Stimulated activated CD8-positive, alpha-beta memory T cell treated with anti-CD3 and anti-CD28 coated beads, Interleukin-4, amount 100 ng/mL, for 1 hour (primary cell): ENCODE data around the gene KLHDC4.

ENCODE experiments used
- DNase-seq, 2 donors: peaks; one replicate each; pipeline ENCODE4 v3.0.0-alpha.2; 2020; ENCODE audit warnings: low read depth in 2 of 2, low spot score in 1 of 2

KLHDC4 gene

DNA sequence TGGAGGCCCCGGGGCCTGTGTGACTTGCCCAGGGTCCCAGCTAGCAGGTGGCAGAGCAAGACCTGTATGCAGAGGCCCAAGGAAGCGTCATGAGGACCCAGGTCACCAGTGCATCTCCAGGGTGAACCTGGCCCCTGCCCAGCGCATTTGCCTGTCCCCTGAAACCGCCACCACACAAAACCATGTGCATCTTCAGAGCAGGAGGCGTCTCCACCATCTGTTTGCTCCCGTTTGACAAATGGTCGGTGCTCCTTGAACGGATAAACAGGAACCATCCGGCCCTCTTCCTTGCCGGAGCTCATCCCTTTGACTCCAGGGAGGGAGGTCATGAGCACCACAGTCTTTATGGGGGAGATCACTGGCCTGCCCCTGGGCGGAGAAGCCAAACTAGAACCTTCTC lies 101.0 kb downstream of the KLHDC4 start:
- no peak for DNase-seq

DNA sequence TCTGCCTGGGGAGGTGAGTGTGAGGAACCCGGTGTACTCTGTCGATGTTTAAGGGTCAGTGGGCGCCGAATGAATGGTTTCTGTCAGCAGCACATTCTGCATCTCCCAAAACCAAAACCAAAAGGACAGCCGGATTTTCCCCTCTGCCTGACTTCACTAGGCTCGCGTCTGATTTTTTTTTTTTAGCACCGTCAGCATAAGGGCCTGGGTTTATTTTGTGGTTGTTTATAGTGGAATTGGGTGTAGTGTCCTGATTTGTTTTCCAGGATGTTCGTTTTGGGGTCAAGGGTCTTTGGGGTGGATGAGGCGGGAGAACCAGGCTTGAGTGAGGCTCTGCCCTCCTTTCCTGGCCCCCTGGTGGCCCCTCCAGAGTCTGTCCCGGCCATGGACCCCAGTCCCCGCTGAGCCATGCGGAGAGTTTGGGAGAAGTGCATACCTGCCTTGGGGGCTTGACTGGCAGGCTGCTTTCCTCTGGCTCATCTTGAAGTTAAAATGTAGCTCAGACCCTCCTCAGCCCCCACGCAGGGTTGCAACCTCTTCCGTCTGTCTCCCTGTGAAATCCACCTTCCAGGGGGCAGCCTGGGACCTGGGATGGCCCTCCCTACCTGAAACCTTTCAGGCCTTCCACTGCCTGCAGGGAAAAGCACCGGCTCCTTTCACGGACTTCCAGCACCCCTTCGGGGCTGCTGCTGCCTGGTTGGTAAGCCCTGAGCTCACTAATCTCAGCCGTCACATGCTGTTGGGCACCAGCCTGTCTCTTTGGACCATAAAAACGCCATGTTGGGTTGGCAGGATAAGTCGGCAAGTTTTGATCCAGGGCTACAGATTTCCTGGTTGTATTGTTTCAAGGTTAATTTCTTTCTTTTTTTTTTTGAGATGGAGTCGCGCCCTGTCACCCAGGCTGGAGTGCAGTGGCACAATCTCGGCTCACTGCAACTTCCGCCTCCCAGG lies 103.3 kb downstream of the KLHDC4 start:
- no peak for DNase-seq

DNA sequence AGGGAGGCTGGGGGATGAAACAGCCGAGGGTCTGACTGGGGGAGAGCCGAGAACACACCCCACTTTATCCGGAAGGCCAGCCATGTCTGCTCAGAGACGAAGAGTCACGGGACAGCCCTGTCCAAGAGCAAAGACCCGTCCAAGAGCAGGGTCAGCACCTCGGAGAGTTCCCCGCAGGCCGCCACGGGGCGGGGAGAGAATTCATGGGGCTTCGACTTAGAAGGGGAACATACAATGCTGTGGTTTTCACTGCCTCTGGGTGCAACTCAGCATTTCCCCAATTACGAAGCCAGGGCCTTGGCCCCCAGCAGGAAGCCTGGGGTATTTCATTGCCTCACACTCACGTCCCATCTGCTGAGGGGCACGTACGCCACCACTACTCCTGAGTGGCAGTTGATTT lies 104.2 kb downstream of the KLHDC4 start:
- DNase-seq = no peak

DNA sequence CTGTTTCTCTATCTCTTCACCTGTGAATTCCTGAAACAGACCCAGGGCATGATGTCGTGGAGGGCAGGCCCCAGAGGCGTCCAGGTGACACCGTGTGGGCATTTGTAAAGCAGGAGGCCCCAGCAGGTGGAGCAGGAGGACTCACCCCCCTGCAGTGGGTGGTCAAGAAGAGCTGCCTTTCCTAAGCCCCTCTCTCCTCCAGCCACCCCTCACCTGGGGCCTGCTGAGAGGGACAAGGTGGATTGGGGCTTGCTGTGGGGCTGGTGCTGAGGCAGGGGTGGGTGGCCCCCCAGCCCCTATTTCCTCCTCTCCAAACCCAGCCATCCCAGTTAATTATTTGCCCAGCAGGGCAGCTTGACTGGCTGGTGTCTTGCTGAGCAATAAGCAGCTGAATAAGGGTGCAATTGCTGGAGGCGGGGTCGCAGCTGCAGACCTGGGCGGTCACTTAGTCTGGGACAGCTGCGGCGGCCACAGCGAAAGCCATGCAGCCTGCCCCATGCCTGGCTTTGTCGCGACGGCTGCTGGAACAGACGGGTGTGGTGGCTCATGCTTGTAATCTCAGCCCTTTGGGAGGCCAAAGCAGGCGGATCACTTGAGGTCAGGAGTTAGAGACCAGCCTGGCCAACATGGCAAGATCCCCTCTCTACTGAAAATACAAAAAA lies 107.1 kb downstream of the KLHDC4 start:
- no peak for DNase-seq
